Natural killer cell (primary cell): ENCODE data around the gene HELZ. TPM values are rescaled to one million over a fixed set of nuclear protein-coding genes. Genes with fewer than 3 reads are reported as not detected.

Experiments used
- ATAC-seq, 3 donors: fragments of 150-1000 bp in 2 of 3; fragments of 200-7000 bp in 1 of 3; cut with Tn5 transposase; 1 replicate in 1 of 3; 2 replicates in 2 of 3; pipeline ENCODE4 v1.10.0; 2021; ENCODE audit warnings: mild to moderate bottlenecking in 2 of 3, moderate library complexity in 2 of 3
- DNase-seq, 2 donors: peaks; one replicate each; pipeline versions ENCODE4 v3.0.0 to v3.0.0-alpha.2; 2013 to 2021; ENCODE audit warnings: mixed read lengths in 1 of 2
- H3K27ac ChIP-seq: one replicate; pipeline ENCODE4 v1.5.1; 2013; ENCODE audit warnings: mild to moderate bottlenecking, low read length
- H3K27me3 ChIP-seq: one replicate; pipeline ENCODE4 v1.6.1; 2013; ENCODE audit warnings: low read length; ENCODE audit not compliant: control insufficient read depth, insufficient read depth
- H3K36me3 ChIP-seq: one replicate; pipeline ENCODE4 v1.6.1; 2013; ENCODE audit warnings: low read length; ENCODE audit not compliant: control insufficient read depth, insufficient read depth
- H3K4me1 ChIP-seq: one replicate; pipeline ENCODE4 v1.6.1; 2013; ENCODE audit warnings: low read length; ENCODE audit not compliant: control insufficient read depth, insufficient read depth
- H3K4me3 ChIP-seq: one replicate; pipeline ENCODE4 v1.5.1; 2013; ENCODE audit warnings: low read length
- H3K9me3 ChIP-seq: one replicate; pipeline ENCODE4 v1.6.1; 2013; ENCODE audit warnings: low read length; ENCODE audit not compliant: control insufficient read depth, insufficient read depth
- H3K27ac Mint-ChIP-seq, 2 donors: one replicate each; pipeline ENCODE4 v1.8.0; 2022; ENCODE audit warnings: mild to moderate bottlenecking in 2 of 2, mixed read lengths in 2 of 2, moderate library complexity in 1 of 2
- H3K27me3 Mint-ChIP-seq, 2 donors: one replicate each; pipeline ENCODE4 v1.8.0; 2022; ENCODE audit warnings: low read depth in 2 of 2, mixed read lengths in 2 of 2
- H3K36me3 Mint-ChIP-seq: one replicate; pipeline ENCODE4 v1.8.0; 2022; ENCODE audit warnings: mixed read lengths
- H3K4me1 Mint-ChIP-seq, 2 donors: one replicate each; pipeline ENCODE4 v1.8.0; 2022; ENCODE audit warnings: mixed read lengths in 2 of 2
- H3K4me3 Mint-ChIP-seq: one replicate; pipeline ENCODE4 v1.8.0; 2022; ENCODE audit warnings: mild to moderate bottlenecking, moderate library complexity, mixed read lengths
- H3K9me3 Mint-ChIP-seq, 2 donors: one replicate each; pipeline ENCODE4 v1.8.0; 2022; ENCODE audit warnings: mixed read lengths in 2 of 2
- CTCF ChIP-seq: fragments of 200-600 bp; IDR thresholded peaks from one replicate; pipeline ENCODE4 v1.8.0; 2022; ENCODE audit warnings: antibody characterized with exemption
- WGBS: methylation state at CpG from one replicate; pipeline ENCODE4 v1.1.7; 2013; ENCODE audit warnings: missing lambda C conversion rate; ENCODE audit not compliant: insufficient coverage; 5-methylcytosine and 5-hydroxymethylcytosine counted together
- intact Hi-C: fragments of 100-400 bp; cut with micrococcal nuclease; formaldehyde crosslinking; loops from one replicate; pipeline ENCODE4 v1.14.2; 2022
- total RNA-seq, 4 donors: library from RNA; stranded (reverse); fragments of 120-200 nt in 1 of 4; gene quantifications; one replicate each; pipeline versions ENCODE4 v1.2.3 to v1.2.4, GENCODE V29; 2013 to 2022

HELZ gene
- total RNA-seq, 3 donors from 2014 or later (not counting 1 experiment from before 2014, with no cell fraction given), result 274 to 355 (median 292) TPM

GRCh38 chr17:67211742-67212141 is 33.3 kb downstream of the HELZ start:
- no peaks in the 10 kb centered on the region for H3K27me3 ChIP-seq
- intact Hi-C loops, result no loop called here
- Mint-ChIP-seq H3K27ac (peak overlapping the region in 1 of 2 donors; percentile 73), H3K36me3 (no peaks in the 10 kb centered on the region), H3K4me3 (no peak overlapping the region), H3K4me1 (peaks cover 29 to 35% of the 10 kb centered on the region in 2 donors), H3K27me3 (no peaks in the 10 kb centered on the region), H3K9me3 (no peaks in the 10 kb centered on the region)
- no peak for TF ChIP-seq CTCF
- H3K4me1 ChIP-seq, result peaks cover 14% of the 10 kb centered on the region
- peaks cover 18% of the 10 kb centered on the region for H3K36me3 ChIP-seq
- no peak for ATAC-seq
- no peak overlapping the region for H3K4me3 ChIP-seq
- H3K9me3 ChIP-seq, result no peaks in the 10 kb centered on the region
- DNase-seq, result no peak
- no peak overlapping the region for H3K27ac ChIP-seq
- 95% methylated on average over 5 of the region's 5 CpGs for WGBS

GRCh38 chr17:67210915-67211314 is 34.1 kb downstream of the HELZ start:
- H3K36me3 ChIP-seq, result peaks cover 13% of the 10 kb centered on the region
- H3K4me3 Mint-ChIP-seq, result no peak overlapping the region
- H3K9me3 Mint-ChIP-seq, result no peaks in the 10 kb centered on the region
- H3K4me3 ChIP-seq, result no peak overlapping the region
- no peaks in the 10 kb centered on the region for H3K27me3 ChIP-seq
- H3K27ac Mint-ChIP-seq, result peak overlapping the region; percentile 73
- H3K36me3 Mint-ChIP-seq, result no peaks in the 10 kb centered on the region
- no peak overlapping the region for H3K27ac ChIP-seq
- no peaks in the 10 kb centered on the region for H3K9me3 ChIP-seq
- H3K4me1 Mint-ChIP-seq, result peaks cover 33 to 40% of the 10 kb centered on the region in 2 donors
- 100% methylated on average over 2 of the region's 2 CpGs for WGBS
- H3K4me1 ChIP-seq, result peaks cover 7% of the 10 kb centered on the region
- ATAC-seq, result no peak
- no peak for TF ChIP-seq CTCF
- no peak for DNase-seq
- no peaks in the 10 kb centered on the region for H3K27me3 Mint-ChIP-seq
- intact Hi-C loops, result no loop called here

- no peaks in the 10 kb centered on the region for H3K27me3 ChIP-seq
- Mint-ChIP-seq H3K4me1 (peaks cover 38 to 56% of the 10 kb centered on the region in 2 donors), H3K27me3 (no peaks in the 10 kb centered on the region), H3K4me3 (peak overlapping the region; percentile 47), H3K9me3 (no peaks in the 10 kb centered on the region), H3K27ac (peak overlapping the region; percentile 69 to 73), H3K36me3 (no peaks in the 10 kb centered on the region)
- H3K4me3 ChIP-seq, result no peak overlapping the region
- TF ChIP-seq CTCF, result no peak
- no CpG with 5 or more reads among the region's 4 CpGs for WGBS
- intact Hi-C loops, result no loop called here
- no peaks in the 10 kb centered on the region for H3K9me3 ChIP-seq
- H3K4me1 ChIP-seq, result peaks cover 7% of the 10 kb centered on the region
- DNase-seq (no peak), ATAC-seq (peak in 2 of 3 donors; percentile 41)
- H3K36me3 ChIP-seq, result peaks cover 6% of the 10 kb centered on the region
- no peak overlapping the region for H3K27ac ChIP-seq
These were observed 36.8 kb downstream of the HELZ start for GRCh38 chr17:67208232-67208631.

- DNase-seq (no peak), ATAC-seq (no peak)
- Mint-ChIP-seq H3K9me3 (no peaks in the 10 kb centered on the region), H3K4me1 (peaks cover 43 to 52% of the 10 kb centered on the region in 2 donors), H3K27me3 (no peaks in the 10 kb centered on the region), H3K36me3 (peaks cover 7% of the 10 kb centered on the region), H3K27ac (peak overlapping the region in 1 of 2 donors; percentile 67), H3K4me3 (no peak overlapping the region)
- intact Hi-C loops, result no loop called here
- peaks cover 37% of the 10 kb centered on the region for H3K36me3 ChIP-seq
- H3K9me3 ChIP-seq, result no peaks in the 10 kb centered on the region
- H3K27ac ChIP-seq, result no peak overlapping the region
- H3K27me3 ChIP-seq, result no peaks in the 10 kb centered on the region
- no peak for TF ChIP-seq CTCF
- peaks cover 7% of the 10 kb centered on the region for H3K4me1 ChIP-seq
- H3K4me3 ChIP-seq, result no peak overlapping the region
These were observed 41.2 kb downstream of the HELZ start for GRCh38 chr17:67203818-67204217.
